Vagina (tissue), 2 donors: ENCODE results near the gene SMOC2. TPM values are rescaled to one million over a fixed set of nuclear protein-coding genes. Genes with fewer than 3 reads are reported as not detected.
"Not testable (repeated sequence)": the region's sequence is repeated elsewhere in the genome, so short reads cannot be mapped to it uniquely, and the experiment has no call there.

Source experiments
- DNase-seq, 2 donors: peaks; one replicate each; pipeline ENCODE4 v3.0.0-alpha.2; 2017; ENCODE audit errors: extremely low spot score in 2 of 2
- H3K27ac ChIP-seq: fragments of 200-600 bp; sonication (generic); one replicate; pipeline ENCODE4 v1.5.1; 2019
- H3K27me3 ChIP-seq: fragments of 200-600 bp; sonication (generic); one replicate; pipeline ENCODE4 v1.5.1; 2019
- H3K36me3 ChIP-seq, 2 donors: fragments of 200-600 bp; sonication (generic); one replicate each; pipeline ENCODE4 v1.5.1; 2017 to 2019
- H3K4me1 ChIP-seq: fragments of 200-600 bp; sonication (generic); one replicate; pipeline ENCODE4 v1.5.1; 2019
- H3K4me3 ChIP-seq, 2 donors: fragments of 200-600 bp; sonication (generic); 1 replicate in 1 of 2; 2 replicates in 1 of 2; pipeline ENCODE4 v1.5.1; 2016 to 2019
- H3K9me3 ChIP-seq: fragments of 200-600 bp; sonication (generic); one replicate; pipeline ENCODE4 v1.5.1; 2019
- POLR2A ChIP-seq, 2 donors: fragments of 450-650 bp; IDR thresholded peaks; one replicate each; pipeline ENCODE4 v1.6.1; 2017; ENCODE audit warnings: antibody characterized with exemption in 2 of 2, mild to moderate bottlenecking in 2 of 2, moderate library complexity in 2 of 2
- POLR2AphosphoS5 ChIP-seq, 2 donors: sonication (generic); formaldehyde crosslinking; IDR thresholded peaks; one replicate each; pipeline ENCODE4 v1.9.0; 2017; ENCODE audit warnings: antibody characterized with exemption in 2 of 2, mild to moderate bottlenecking in 2 of 2, low read depth in 1 of 2; ENCODE audit not compliant: insufficient read depth in 1 of 2
- intact Hi-C: fragments of 100-400 bp; cut with DNase I; formaldehyde crosslinking; loops from one replicate; pipeline ENCODE4 v1.15.1; 2023
- total RNA-seq: library from RNA; depleted of rRNA; stranded (reverse); fragments of >200 nt; gene quantifications from one replicate; pipeline ENCODE4 v1.2.3, GENCODE V29; 2016
- TF ChIP-seq, protein P1 (sequence below), 3 experiments: fragments of 450-650 bp in 2 of 3; fragments of 200-600 bp in 1 of 3; sonication (generic) in 1 of 3; IDR thresholded peaks; one replicate each; pipeline ENCODE4 v1.5.1; 2017 to 2019; ENCODE audit warnings: antibody characterized with exemption in 3 of 3, mild to moderate bottlenecking in 2 of 3, moderate library complexity in 2 of 3

SMOC2 gene
- total RNA-seq, 1 donor from 2014 or later, result 22.1 TPM

DNA sequence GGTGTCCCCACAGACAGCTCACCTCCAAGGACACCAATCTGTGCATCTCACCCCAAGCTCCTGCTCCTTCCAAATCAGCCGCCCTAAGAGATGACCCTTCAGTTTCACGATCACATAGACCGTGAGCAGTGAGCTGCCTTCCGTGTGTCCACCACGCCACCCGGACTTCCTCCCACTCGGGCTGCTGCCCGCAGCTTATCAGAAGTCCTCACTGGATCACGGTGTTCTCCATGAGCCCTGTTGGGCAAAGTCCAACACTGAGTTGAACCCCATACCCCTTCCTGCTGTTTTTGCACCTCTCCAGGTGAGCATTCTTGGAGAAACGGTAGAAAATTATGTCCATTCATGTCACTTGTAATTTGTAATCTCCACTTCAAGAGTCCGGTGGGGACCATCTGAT, 234.4 kb downstream of the SMOC2 start:
- TF ChIP-seq POLR2A (IDR thresholded peaks at IDR 0.05) (no peak), POLR2AphosphoS5 (IDR thresholded peaks at IDR 0.05; ENCODE audit: insufficient read depth in 1 of 2, low read depth in 1 of 2) (no peak)
- TF ChIP-seq, protein P1, sequence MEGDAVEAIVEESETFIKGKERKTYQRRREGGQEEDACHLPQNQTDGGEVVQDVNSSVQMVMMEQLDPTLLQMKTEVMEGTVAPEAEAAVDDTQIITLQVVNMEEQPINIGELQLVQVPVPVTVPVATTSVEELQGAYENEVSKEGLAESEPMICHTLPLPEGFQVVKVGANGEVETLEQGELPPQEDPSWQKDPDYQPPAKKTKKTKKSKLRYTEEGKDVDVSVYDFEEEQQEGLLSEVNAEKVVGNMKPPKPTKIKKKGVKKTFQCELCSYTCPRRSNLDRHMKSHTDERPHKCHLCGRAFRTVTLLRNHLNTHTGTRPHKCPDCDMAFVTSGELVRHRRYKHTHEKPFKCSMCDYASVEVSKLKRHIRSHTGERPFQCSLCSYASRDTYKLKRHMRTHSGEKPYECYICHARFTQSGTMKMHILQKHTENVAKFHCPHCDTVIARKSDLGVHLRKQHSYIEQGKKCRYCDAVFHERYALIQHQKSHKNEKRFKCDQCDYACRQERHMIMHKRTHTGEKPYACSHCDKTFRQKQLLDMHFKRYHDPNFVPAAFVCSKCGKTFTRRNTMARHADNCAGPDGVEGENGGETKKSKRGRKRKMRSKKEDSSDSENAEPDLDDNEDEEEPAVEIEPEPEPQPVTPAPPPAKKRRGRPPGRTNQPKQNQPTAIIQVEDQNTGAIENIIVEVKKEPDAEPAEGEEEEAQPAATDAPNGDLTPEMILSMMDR (IDR thresholded peaks at IDR 0.05), result no peak
- DNase-seq, result peak in 1 of 2 donors; percentile 54
- intact Hi-C loops, result no loop called here
- Histone ChIP-seq H3K4me1 (no peaks in the 10 kb centered on the region), H3K9me3 (no peaks in the 10 kb centered on the region), H3K27me3 (no peaks in the 10 kb centered on the region), H3K4me3 (no peak overlapping the region), H3K27ac (no peak overlapping the region), H3K36me3 (no peaks in the 10 kb centered on the region)

DNA sequence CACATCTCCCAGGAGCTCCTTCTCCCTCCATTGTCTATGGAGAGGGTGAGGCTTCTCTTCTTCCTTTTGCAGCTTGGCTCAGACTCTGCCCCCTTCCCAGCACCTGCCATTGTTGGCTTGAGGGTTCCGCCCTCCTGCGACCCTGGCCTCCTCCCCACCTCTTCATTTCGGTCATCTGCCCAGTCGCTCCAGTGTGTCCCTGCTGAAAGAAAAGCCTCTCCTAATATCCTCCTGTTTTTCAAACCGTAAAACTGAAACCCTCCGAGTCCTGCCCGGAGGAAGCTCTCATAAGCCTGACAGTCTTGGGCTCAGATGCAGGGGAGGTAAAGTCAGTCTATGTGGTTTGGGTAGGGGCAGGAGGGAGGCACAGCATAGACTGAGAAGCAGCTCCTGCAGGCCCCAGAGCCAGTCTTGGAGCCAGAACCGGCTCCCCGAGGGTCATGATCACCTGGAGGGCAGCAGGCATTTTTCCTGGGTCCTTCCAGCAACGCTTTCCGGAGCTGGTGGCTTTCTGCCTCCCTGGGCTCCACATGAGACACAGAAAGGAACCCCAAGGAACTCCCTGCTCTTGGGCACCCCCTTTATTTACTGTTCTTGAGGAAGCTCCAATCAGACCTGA, 235.1 kb downstream of the SMOC2 start:
- peak in 1 of 2 donors; percentile 67 for DNase-seq
- intact Hi-C loops, result no loop called here

DNA sequence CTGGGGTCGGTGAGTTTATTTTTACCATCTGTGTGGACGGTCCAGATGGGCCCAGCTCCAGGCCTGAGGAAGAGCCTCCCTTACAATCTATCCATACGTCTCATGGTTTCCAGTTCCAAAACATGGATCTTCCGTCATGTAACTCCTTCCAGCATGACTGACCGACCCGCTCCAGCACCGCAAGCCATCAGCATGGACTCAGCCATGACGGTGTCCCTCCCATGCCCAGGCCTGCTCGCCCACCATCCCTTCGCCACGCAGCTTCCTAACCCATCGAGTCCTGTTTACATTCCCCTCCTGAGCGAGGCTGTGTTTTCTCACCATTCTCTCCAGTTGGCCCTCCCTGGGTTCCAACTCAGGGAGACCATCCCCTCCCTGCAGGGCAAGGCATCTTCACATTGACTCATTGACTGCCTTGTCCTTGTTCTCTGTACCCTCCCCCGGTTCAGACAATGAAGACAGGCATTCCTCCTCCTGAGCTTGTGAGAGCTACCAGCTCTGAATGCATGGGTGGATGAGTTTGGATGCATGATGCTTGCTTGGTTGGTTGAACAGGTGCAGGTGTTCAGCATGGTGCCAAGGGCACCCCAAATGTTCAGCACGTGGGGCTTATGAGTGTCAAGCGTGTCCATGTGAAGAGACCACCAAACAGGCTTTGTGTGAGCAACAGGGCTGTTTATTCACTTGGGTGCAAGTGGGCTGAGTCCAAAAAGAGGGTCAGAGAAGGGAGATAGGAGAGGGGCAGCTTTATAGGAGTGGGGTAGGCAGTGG, 235.8 kb downstream of the SMOC2 start:
- intact Hi-C loops, result no loop called here
- no peaks in the 10 kb centered on the region for H3K36me3 ChIP-seq
- no peaks in the 10 kb centered on the region for H3K27me3 ChIP-seq
- TF ChIP-seq POLR2AphosphoS5 (IDR thresholded peaks at IDR 0.05; ENCODE audit: insufficient read depth in 1 of 2, low read depth in 1 of 2), result no peak
- no peak for TF ChIP-seq POLR2A (IDR thresholded peaks at IDR 0.05)
- TF ChIP-seq, protein P1 (IDR thresholded peaks at IDR 0.05), result no peak
- no peak overlapping the region for H3K4me3 ChIP-seq
- peak in 1 of 2 donors; percentile 80 for DNase-seq
- H3K4me1 ChIP-seq, result no peaks in the 10 kb centered on the region
- H3K9me3 ChIP-seq, result no peaks in the 10 kb centered on the region
- H3K27ac ChIP-seq, result no peak overlapping the region

More for the DNA sequence above, 235.1 kb downstream of the SMOC2 start:
- H3K27me3 ChIP-seq, result no peaks in the 10 kb centered on the region
- no peaks in the 10 kb centered on the region for H3K9me3 ChIP-seq
- H3K4me3 ChIP-seq, result no peak overlapping the region
- H3K4me1 ChIP-seq, result no peaks in the 10 kb centered on the region
- H3K36me3 ChIP-seq, result no peaks in the 10 kb centered on the region
- TF ChIP-seq POLR2A (IDR thresholded peaks at IDR 0.05), result no peak
- TF ChIP-seq, protein P1 (IDR thresholded peaks at IDR 0.05), result no peak
- TF ChIP-seq POLR2AphosphoS5 (IDR thresholded peaks at IDR 0.05; ENCODE audit: insufficient read depth in 1 of 2, low read depth in 1 of 2), result no peak
- no peak overlapping the region for H3K27ac ChIP-seq

DNA sequence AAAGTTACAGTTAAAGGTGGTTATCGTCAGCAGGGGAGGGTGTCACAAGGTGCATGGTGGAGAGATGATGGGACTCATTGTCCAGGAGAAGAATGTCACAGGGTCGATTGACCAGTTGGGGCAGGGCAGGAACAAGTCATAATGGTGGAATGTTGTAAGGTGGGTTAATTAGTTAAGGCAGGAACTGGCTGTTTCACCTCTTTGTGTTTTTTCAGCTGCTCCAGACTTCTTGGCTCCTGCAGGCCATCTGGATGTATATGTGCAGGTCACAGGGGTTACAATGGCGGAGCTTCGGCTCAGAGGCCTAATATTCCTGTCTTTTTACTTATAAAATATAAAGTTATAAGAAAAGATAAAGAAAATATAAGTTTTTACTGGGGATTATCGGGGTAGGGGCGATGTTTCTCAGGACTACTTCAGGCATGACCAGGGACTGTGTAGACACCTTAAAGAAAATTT, 236.4 kb downstream of the SMOC2 start:
- H3K27ac ChIP-seq, H3K36me3 ChIP-seq, H3K4me1 ChIP-seq, H3K4me3 ChIP-seq, H3K9me3 ChIP-seq, intact Hi-C loops, H3K27me3 ChIP-seq: not testable (repeated sequence)
- peak in 1 of 2 donors; percentile 40 for DNase-seq

DNA sequence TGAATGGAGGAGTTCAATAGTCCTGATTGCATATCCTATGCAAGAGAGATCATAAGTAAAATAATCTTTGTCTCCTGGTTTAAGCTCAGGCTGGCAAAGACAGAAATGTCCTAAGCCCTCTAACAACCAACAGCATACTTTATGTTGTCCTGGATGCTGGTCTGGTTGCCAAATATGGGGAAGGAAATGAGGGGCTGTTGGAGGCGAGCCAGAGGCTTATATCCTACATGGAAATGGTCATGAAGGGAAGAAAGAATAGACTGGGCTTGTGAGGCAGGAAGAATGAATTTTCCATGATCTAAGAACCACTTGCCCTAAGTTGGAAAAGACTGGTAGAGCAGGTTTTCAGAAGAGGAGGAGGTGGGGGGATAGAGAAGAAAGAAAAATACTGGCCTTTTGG, 237.1 kb downstream of the SMOC2 start:
- no peaks in the 10 kb centered on the region for H3K36me3 ChIP-seq
- no peaks in the 10 kb centered on the region for H3K9me3 ChIP-seq
- no peak overlapping the region for H3K27ac ChIP-seq
- H3K4me3 ChIP-seq, result no peak overlapping the region
- intact Hi-C loops, result no loop called here
- no peak for DNase-seq
- no peaks in the 10 kb centered on the region for H3K4me1 ChIP-seq
- H3K27me3 ChIP-seq, result no peaks in the 10 kb centered on the region
- TF ChIP-seq, protein P1 (IDR thresholded peaks at IDR 0.05), result no peak
- TF ChIP-seq POLR2A (IDR thresholded peaks at IDR 0.05), result no peak
- TF ChIP-seq POLR2AphosphoS5 (IDR thresholded peaks at IDR 0.05; ENCODE audit: insufficient read depth in 1 of 2, low read depth in 1 of 2), result no peak
